Ishikawa (cell line): ENCODE measurements around the gene CD3G.

Experiments used
- CEBPB ChIP-seq: IDR thresholded peaks from 2 replicates; pipeline ENCODE4 v1.6.1; 2012
- CREB1 ChIP-seq: IDR thresholded peaks from 2 replicates; pipeline ENCODE4 v1.6.1; 2012; ENCODE audit warnings: low read depth
- EGR1 ChIP-seq: IDR thresholded peaks from 2 replicates; pipeline ENCODE4 v1.6.1; 2012
- EP300 ChIP-seq: IDR thresholded peaks from 2 replicates; pipeline ENCODE4 v1.6.1; 2012; ENCODE audit warnings: borderline replicate concordance
- FOXM1 ChIP-seq: IDR thresholded peaks from 2 replicates; pipeline ENCODE4 v1.6.1; 2012; ENCODE audit warnings: low read depth, borderline replicate concordance
- MAX ChIP-seq: IDR thresholded peaks from 2 replicates; pipeline ENCODE4 v1.6.1; 2012
- NFIC ChIP-seq: IDR thresholded peaks from 2 replicates; pipeline ENCODE4 v1.6.1; 2012
- RAD21 ChIP-seq: IDR thresholded peaks from 2 replicates; pipeline ENCODE4 v1.6.1; 2012; ENCODE audit warnings: low read depth
- REST ChIP-seq: IDR thresholded peaks from 2 replicates; pipeline ENCODE4 v1.6.1; 2012; ENCODE audit warnings: low read depth, mild to moderate bottlenecking
- TAF1 ChIP-seq: IDR thresholded peaks from 2 replicates; pipeline ENCODE4 v1.6.1; 2012; ENCODE audit warnings: low read depth, mild to moderate bottlenecking
- TCF12 ChIP-seq: IDR thresholded peaks from 2 replicates; pipeline ENCODE4 v1.6.1; 2012; ENCODE audit warnings: low read depth
- TEAD4 ChIP-seq: IDR thresholded peaks from 2 replicates; pipeline ENCODE4 v1.6.1; 2012
- USF1 ChIP-seq: IDR thresholded peaks from 2 replicates; pipeline ENCODE4 v1.6.1; 2012
- YY1 ChIP-seq: IDR thresholded peaks from 2 replicates; pipeline ENCODE4 v1.6.1; 2012; ENCODE audit warnings: low read depth
- ZBTB7A ChIP-seq: IDR thresholded peaks from 2 replicates; pipeline ENCODE4 v1.6.1; 2012; ENCODE audit warnings: low read depth

The CD3G gene

GRCh38 chr11:118334745-118335144, 9.4 kb upstream of the CD3G start:
- no peak for TF ChIP-seq EGR1
- no peak for TF ChIP-seq FOXM1
- no peak for TF ChIP-seq TEAD4
- TF ChIP-seq TAF1 = no peak
- TF ChIP-seq CEBPB = no peak
- TF ChIP-seq RAD21 = no peak
- no peak for TF ChIP-seq MAX
- TF ChIP-seq TCF12 = no peak
- no peak for TF ChIP-seq ZBTB7A
- TF ChIP-seq YY1 = no peak
- no peak for TF ChIP-seq REST
- no peak for TF ChIP-seq NFIC
- TF ChIP-seq USF1 = no peak
- TF ChIP-seq CREB1 = no peak
- TF ChIP-seq EP300 = no peak

GRCh38 chr11:118338637-118339061, 5.5 kb upstream of the CD3G start:
- TF ChIP-seq MAX = no peak

- TF ChIP-seq REST = no peak
- TF ChIP-seq CREB1 = no peak
- no peak for TF ChIP-seq YY1
- no peak for TF ChIP-seq EGR1
- no peak for TF ChIP-seq MAX
- TF ChIP-seq RAD21 = no peak
- TF ChIP-seq CEBPB = no peak
- TF ChIP-seq TAF1 = no peak
- no peak for TF ChIP-seq FOXM1
- TF ChIP-seq EP300 = no peak
- TF ChIP-seq ZBTB7A = no peak
- no peak for TF ChIP-seq TCF12
- TF ChIP-seq USF1 = no peak
These were observed 4.7 kb upstream of the CD3G start for GRCh38 chr11:118339281-118339961.

GRCh38 chr11:118340449-118340848, 3.7 kb upstream of the CD3G start:
- TF ChIP-seq YY1 (no peak), TCF12 (no peak), FOXM1 (no peak), TAF1 (no peak), EP300 (no peak), CEBPB (no peak), USF1 (no peak)

- no peak for TF ChIP-seq CREB1
- TF ChIP-seq FOXM1 = no peak
- no peak for TF ChIP-seq TCF12
- no peak for TF ChIP-seq RAD21
- no peak for TF ChIP-seq YY1
- no peak for TF ChIP-seq TEAD4
- no peak for TF ChIP-seq ZBTB7A
- no peak for TF ChIP-seq MAX
- no peak for TF ChIP-seq EGR1
- no peak for TF ChIP-seq REST
- TF ChIP-seq TAF1 = no peak
- TF ChIP-seq NFIC = no peak
- no peak for TF ChIP-seq CEBPB
These were observed 2.9 kb upstream of the CD3G start for GRCh38 chr11:118341261-118341660.
